Umbilical cord (tissue), 2 donors: Measurements from ENCODE around the gene RAB27A. TPM values are rescaled to one million over a fixed set of nuclear protein-coding genes. Genes with fewer than 3 reads are reported as not detected.
A peak's percentile ranks its signal among the peaks of the same experiment; 100 is the strongest.

Experiments
- DNase-seq: peaks from one replicate; pipeline ENCODE4 v3.0.0-alpha.2; 2015; ENCODE audit warnings: low spot score
- total RNA-seq: library from RNA; depleted of rRNA; stranded (reverse); fragments of >200 nt; gene quantifications from one replicate; pipeline ENCODE4 v1.2.3, GENCODE V29; 2014; ENCODE audit warnings: low replicate concordance; ENCODE audit not compliant: insufficient read depth

RAB27A gene
- total RNA-seq, 1 donor from 2014 or later: 39.5 TPM

DNA sequence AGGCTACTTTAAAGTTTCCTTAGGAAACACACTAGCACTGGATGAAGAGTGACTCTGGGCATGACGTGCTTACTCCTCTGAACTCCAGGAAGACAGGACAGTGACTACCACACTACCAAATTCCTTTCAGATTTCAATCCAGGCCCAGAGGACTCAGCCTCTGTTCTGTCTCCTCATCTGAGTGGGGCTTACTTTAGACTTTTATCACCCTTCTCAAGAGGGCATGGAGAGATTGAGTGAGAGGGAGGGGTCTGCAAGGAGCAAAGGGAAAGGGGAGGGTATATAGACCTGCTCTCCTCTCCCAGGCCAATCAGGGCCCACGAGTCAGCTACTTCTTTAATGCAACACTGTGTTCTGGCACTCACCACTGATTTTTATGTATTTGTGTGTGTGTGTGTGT lies 63.5 kb downstream of the RAB27A start:
- DNase-seq: no peak

DNA sequence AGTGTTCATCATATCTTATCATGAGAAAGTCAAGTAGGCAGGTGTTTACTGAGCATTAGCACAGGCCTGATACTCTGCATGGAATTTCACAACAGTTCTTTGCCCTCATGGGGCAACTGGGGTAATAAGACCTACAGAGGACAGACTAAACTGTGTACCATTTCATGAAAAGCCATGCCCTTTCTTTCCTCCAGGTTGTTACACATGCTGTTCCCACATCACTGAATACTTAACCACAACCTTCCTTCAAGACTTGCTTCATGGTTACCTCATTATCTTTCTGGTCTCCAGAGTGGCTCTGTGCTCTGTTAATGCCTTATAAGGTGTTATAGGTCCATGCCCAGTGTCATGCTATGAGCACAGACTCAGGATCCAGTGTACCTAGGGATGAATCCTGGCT lies 64.7 kb downstream of the RAB27A start:
- DNase-seq: no peak

DNA sequence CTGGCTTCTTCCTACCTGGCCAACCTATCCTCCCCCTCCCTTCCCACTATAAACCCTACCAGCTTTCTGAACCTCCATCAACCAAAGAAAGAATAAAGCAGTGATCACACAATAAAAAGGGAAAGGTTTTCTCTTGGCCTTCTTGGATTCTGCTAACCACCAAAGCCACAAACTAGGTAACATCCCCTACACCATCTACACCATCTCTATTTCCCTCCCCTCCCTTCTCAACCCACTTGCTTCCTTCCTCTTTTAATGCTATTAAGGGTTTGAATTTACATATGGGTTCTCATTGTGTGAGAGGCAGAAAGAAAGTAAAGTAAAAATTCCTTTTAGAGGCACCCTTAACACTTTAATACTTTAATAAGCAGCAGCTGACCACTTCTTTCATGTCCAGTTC lies 67.0 kb downstream of the RAB27A start:
- DNase-seq: no peak

DNA sequence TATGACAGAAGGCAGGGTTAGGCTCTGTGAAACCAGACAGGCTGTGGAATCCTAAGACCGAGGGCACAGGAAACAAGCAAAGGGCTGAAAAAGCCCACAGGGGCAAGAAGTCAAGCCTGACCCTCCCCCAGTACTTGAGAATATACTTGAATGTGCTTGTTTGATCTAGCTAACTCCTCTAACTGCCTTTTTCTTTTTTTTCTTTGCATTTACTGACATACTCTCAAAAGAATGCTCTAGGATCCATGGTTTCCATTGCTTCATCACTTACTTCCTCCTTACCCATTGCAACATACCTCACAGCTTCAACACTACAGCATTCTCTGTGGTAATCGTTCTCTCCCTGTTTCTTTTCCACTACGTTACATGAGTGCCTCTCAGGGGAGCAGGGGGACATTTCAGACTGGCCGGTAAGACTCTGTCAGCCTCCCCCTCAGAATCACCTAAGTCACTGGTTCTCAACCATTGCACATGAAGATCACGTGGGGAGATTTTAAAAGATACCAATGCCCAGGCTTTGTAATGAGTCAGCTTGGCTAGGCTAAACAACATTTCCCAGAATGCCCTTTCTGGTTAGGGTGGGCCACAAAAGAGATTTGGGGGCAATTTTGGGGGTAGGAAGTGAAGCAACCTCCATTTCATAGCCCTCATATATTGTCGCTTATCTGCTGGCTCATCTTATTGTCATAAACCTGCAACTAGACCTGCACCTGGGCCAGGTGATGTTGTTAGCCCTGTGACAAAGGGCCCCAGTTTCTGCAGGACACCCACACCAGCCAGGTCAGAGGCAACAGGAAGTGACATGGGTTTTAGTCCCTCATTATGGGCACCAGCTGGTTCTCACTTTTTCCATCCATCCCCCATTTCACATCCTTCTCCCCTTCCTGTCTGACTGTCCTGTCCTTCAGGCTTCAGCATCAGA lies 68.3 kb downstream of the RAB27A start:
- DNase-seq: peak; percentile 87

DNA sequence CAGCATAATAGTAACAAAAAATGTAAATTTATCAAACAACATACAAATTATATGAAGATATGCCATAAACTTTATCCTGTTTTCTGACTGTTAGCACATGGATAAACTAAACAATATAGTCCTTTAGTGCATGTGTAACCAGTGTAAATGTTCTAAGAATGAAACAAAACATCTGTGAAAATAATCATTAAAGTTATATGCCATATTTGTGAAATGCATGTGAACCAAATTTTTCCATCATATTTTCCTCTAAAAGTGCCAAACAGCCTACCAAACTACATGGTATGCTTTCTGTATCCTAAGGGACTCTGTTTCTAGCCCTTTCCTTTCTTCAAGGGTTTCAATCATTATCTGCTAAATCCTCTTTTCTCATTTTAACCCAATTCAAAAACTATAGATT lies 69.0 kb downstream of the RAB27A start:
- no peak for DNase-seq

- DNase-seq: peak; percentile 32
Observed at GRCh38 chr15:55218056-55218455, 71.6 kb downstream of the RAB27A start.

DNA sequence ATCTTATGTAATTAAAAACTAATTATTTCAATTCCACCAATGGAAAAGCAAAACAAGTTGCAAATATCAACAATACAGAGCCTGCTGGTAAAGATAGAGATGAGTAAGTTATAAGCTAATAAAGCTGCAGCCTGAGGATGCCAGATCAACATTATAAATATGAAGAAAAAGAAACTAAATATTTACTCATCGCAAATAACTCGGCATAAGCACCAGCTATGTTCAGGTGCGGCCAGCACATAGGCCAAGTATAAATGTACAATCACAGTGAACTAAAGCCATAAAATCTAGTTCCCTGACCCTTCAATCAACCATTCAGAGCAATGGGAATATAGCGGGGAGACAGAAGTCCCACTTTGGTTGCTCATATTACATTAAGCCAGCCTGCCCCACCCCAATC lies 85.1 kb downstream of the RAB27A start:
- DNase-seq: no peak

GRCh38 chr15:55202206-55202605 lies 87.4 kb downstream of the RAB27A start:
- no peak for DNase-seq

- DNase-seq: no peak
Observed at GRCh38 chr15:55198706-55199105, 90.9 kb downstream of the RAB27A start.

DNA sequence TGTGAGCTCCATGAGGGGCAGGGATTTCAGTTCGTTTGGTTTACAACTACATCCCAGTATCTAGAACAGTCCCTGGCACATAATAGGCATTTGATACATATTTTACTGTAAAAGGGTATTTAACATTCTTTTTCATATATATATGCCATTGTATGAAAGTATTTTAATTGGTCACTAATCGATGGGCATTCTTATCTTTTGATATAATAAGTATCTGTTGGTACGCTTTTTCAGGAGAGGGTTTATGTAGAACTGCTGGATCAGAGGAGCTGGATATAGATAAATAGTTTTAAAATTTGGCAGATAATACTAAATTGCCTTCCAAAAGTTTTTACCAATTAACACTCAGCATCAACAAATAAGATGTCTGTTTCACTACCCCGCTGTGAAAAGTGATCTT lies 91.9 kb downstream of the RAB27A start:
- DNase-seq: no peak

DNA sequence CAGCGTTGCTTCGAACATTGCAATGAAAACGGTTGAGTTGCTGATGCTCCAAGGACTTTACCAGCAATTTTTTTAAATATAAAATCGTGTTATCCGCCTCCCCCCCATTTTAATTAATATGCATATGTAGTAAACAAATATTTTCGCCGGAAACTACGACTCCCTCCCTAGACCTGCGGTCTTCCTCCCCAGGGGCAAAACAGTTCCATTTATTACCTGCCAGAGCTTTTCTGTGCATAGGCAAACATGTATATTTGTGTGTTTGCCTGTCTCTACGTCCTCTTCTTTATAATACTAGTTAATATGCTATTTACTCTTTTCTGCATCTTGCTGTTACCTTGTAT lies 92.3 kb downstream of the RAB27A start:
- DNase-seq: no peak

- DNase-seq: peak; percentile 100
Observed at GRCh38 chr15:55196458-55197361, 92.9 kb downstream of the RAB27A start, which contains the start of gene RSL24D1. Gene RSL24D1, minus strand, starts transcription at chr15:55196941. Its CDS starts 51 bp downstream, at chr15:55196890.

DNA sequence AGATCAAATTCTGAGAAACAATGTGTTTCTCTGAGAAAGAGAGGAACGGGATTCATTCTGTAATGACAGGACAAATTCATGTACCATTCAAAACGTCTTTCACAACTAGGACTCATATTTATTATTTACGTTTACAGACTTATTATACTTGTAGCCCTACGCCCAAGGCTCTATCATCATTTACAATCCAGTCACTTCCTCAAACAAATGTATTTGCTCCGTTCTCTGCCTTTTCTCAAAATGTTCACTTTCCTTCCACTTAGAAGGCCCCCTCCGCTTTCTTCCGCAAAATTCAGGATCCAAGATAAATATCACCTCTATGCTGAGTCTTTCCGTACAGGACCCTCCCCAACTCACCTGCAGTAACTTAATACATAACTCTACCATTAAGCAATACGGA lies 93.6 kb downstream of the RAB27A start:
- DNase-seq: peak; percentile 13

- no peak for DNase-seq
Observed at GRCh38 chr15:55194256-55194655, 95.4 kb downstream of the RAB27A start.

- DNase-seq: no peak
Observed at GRCh38 chr15:55186331-55186730, 103.3 kb downstream of the RAB27A start.

DNA sequence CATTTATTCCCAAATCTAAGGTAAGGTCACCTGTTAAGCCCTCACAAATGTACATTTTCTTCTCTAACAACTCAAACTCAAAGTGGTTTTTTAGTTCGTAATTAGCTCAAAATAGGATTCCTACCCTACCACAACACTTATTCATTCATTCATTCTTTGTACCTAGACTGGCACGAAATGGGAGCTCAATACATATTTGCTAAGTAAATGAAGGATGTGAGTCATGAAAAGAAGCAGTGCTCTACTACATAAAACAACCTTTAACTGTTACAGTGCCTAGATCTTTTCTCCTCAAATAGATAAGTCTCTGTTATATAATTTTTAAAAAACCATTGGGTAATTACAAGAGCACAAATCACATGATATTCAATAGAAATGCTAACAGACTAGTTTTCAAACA lies 105.9 kb downstream of the RAB27A start:
- DNase-seq: no peak

DNA sequence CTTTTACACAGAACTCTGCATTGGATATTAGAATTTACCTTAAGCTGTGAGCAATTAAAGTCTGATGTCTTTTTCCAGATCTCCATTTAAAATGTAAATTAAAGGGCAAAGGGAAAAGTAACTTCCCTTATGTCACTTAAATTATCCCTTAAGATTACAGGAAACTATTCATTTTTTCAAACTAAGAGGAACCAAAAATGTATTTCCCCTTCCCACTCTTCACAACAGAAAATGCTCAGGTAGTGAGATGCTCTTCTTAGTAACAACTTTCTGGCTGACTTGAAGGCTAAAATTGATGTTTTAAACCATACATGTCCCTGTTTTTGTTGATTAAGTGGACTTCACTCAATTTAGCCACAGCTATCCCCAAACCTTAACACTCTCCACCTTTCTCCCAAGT lies 110.5 kb downstream of the RAB27A start:
- DNase-seq: no peak

GRCh38 chr15:55170361-55170760 lies 119.3 kb downstream of the RAB27A start:
- DNase-seq: no peak

DNA sequence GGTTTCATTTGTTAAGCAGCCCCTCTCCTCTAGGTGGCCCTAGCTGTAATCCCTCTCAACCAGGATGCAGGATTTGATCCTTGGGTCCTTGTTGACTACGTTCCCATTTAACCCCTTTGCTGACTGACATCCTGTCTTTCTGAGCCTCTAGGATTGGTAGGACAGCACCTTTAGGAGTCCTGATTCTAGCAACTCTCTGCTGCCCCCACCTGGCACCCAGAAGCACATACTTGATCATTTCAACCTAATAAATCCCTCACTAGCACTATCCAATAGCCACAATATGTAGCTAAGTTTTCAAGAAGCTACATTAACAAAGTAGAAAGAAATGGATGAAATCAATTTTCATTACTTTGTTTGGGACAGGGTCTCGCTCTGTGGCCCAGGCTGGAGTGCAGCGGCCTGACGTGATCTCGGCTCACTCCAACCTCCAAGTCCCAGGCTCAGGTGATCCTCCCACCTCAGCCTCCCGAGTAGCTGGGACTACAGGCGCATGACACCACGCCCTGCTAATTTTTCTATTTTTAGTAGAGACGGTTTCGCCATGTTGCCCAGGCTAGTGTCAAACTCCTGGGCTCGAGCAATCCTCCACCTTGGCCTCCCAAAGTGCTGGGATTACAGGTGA lies 121.2 kb downstream of the RAB27A start:
- DNase-seq: peak; percentile 60

- DNase-seq: no peak
Observed at GRCh38 chr15:55164284-55164683, 125.3 kb downstream of the RAB27A start.
